HepG2 (cell line): ENCODE results near the gene CPNE5. TPM values are rescaled to one million over a fixed set of nuclear protein-coding genes. Genes with fewer than 3 reads are reported as not detected.
A peak's percentile ranks its signal among the peaks of the same experiment; 100 is the strongest.

Experiments used
- BCL6 ChIP-seq: IDR thresholded peaks from 2 replicates; pipeline ENCODE4 v1.6.1; 2016; ENCODE audit warnings: missing genetic modification reagents, missing compliant biosample characterization
- KLF6 ChIP-seq: IDR thresholded peaks from 2 replicates; pipeline ENCODE4 v1.8.0; 2016; ENCODE audit warnings: missing biosample characterization, missing genetic modification reagents
- NCOA2 ChIP-seq: sonication (generic); formaldehyde crosslinking; IDR thresholded peaks from 2 replicates; pipeline ENCODE4 v1.8.0; 2022; ENCODE audit warnings: inconsistent platforms
- RFXAP ChIP-seq: sonication (generic); formaldehyde crosslinking; IDR thresholded peaks from 2 replicates; pipeline ENCODE4 v1.4.0; 2020; ENCODE audit warnings: missing genetic modification reagents, borderline replicate concordance
- ZNF619 ChIP-seq: sonication (generic); formaldehyde crosslinking; IDR thresholded peaks from 2 replicates; pipeline ENCODE4 v1.4.0; 2020; ENCODE audit warnings: mild to moderate bottlenecking, missing genetic modification reagents
- ZSCAN9 ChIP-seq: IDR thresholded peaks from 2 replicates; pipeline ENCODE4 v1.6.1; 2016; ENCODE audit warnings: borderline replicate concordance
- polyA plus RNA-seq, 8 experiments: library from polyadenylated mRNA; depleted of rRNA in 3 of 8; stranded (reverse) in 7 of 8; unstranded in 1 of 8; fragments of >200 nt; fragmentation: Illumina TruSeq in 4 of 8; extraction: Trizol in 4 of 8; gene quantifications; 2 replicates each; pipeline versions ENCODE4 v1.2.1 to v1.2.3, GENCODE V29; 2011 to 2016; ENCODE audit warnings: low read depth in 4 of 8, missing spikeins in 1 of 8, mixed read lengths in 1 of 8; ENCODE audit not compliant: insufficient read depth in 1 of 8
- total RNA-seq, 5 experiments: library from RNA; depleted of rRNA; stranded (reverse); fragments of >200 nt; fragmentation: Illumina TruSeq; extraction: Trizol; gene quantifications; 2 replicates each; pipeline ENCODE4 v1.2.3, GENCODE V29; 2016; ENCODE audit warnings: low read depth in 1 of 5
- TF ChIP-seq, protein P1 (sequence below): sonication (generic); formaldehyde crosslinking; IDR thresholded peaks from 2 replicates; pipeline ENCODE4 v1.5.1; 2020; ENCODE audit warnings: mild to moderate bottlenecking, missing genetic modification reagents, moderate library complexity
- TF ChIP-seq, protein P2 (sequence below): sonication (generic); formaldehyde crosslinking; IDR thresholded peaks from 2 replicates; pipeline ENCODE4 v1.4.0; 2020; ENCODE audit warnings: missing genetic modification reagents
- TF ChIP-seq, protein P3 (sequence below): sonication (generic); formaldehyde crosslinking; IDR thresholded peaks from 2 replicates; pipeline ENCODE4 v1.5.0; 2020; ENCODE audit warnings: mild to moderate bottlenecking, missing genetic modification reagents, moderate library complexity
- TF ChIP-seq, protein P4 (sequence below): sonication (generic); formaldehyde crosslinking; conservative IDR thresholded peaks from 2 replicates; pipeline ENCODE4 v1.4.0; 2020; ENCODE audit warnings: missing genetic modification reagents
- TF ChIP-seq, protein P5 (sequence below): sonication (generic); formaldehyde crosslinking; IDR thresholded peaks from 2 replicates; pipeline ENCODE4 v1.4.0; 2020; ENCODE audit warnings: mild to moderate bottlenecking, missing genetic modification reagents
- TF ChIP-seq, protein P6 (sequence below): sonication (generic); formaldehyde crosslinking; IDR thresholded peaks from 2 replicates; pipeline ENCODE4 v1.4.0; 2020; ENCODE audit warnings: mild to moderate bottlenecking, missing genetic modification reagents, borderline replicate concordance

CPNE5 gene
- total and polyA plus RNA-seq, 2 of the 13 experiments (the other 11 are each of a cell fraction or from before 2014, with no cell fraction given): 0.16 TPM; not detected in 1

DNA sequence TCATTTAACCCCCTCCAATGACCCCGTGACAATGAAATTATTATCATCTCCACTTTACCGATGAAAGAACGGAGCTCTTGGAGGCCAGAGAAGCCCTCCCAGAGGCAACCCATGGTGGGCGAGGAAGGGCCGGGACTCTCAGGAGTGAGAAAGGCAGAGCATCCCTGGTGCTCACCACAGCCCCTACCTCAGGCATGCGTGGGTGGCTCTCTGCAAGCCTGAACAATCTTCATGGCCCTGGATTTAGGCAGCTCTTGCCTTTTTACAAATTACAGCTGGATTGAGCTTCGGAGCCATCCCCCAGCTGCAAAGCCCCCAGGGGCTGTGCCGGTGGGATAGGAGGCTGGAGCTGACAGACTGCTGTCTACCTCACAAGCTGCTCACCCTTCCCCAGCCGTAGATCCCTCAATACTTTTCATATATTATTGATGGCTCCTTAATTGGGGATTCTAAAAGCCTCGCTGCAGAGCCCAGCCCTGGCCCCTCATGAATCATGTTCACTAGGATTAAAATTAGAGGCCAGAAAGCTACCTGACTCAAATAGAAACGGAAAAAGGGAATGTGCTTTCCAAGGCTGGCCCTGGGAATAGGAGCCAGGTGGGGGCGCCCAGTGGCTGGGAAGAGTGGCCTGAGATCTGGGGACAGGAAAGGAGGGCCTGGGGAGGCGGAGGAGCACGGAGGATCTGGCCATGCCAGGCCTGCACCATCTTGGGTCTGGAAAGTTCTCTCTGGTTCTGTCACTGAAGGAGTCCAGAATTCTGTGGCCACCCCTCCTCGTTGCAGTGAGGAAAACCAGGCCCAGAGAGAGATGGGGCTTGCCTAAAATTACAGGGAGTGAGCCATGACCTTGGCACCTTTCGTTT is 29.1 kb downstream of the CPNE5 start (continued):
- TF ChIP-seq, protein P1, sequence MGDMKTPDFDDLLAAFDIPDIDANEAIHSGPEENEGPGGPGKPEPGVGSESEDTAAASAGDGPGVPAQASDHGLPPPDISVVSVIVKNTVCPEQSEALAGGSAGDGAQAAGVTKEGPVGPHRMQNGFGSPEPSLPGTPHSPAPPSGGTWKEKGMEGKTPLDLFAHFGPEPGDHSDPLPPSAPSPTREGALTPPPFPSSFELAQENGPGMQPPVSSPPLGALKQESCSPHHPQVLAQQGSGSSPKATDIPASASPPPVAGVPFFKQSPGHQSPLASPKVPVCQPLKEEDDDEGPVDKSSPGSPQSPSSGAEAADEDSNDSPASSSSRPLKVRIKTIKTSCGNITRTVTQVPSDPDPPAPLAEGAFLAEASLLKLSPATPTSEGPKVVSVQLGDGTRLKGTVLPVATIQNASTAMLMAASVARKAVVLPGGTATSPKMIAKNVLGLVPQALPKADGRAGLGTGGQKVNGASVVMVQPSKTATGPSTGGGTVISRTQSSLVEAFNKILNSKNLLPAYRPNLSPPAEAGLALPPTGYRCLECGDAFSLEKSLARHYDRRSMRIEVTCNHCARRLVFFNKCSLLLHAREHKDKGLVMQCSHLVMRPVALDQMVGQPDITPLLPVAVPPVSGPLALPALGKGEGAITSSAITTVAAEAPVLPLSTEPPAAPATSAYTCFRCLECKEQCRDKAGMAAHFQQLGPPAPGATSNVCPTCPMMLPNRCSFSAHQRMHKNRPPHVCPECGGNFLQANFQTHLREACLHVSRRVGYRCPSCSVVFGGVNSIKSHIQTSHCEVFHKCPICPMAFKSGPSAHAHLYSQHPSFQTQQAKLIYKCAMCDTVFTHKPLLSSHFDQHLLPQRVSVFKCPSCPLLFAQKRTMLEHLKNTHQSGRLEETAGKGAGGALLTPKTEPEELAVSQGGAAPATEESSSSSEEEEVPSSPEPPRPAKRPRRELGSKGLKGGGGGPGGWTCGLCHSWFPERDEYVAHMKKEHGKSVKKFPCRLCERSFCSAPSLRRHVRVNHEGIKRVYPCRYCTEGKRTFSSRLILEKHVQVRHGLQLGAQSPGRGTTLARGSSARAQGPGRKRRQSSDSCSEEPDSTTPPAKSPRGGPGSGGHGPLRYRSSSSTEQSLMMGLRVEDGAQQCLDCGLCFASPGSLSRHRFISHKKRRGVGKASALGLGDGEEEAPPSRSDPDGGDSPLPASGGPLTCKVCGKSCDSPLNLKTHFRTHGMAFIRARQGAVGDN (CRISPR knock-in tag): peak; percentile 83
- TF ChIP-seq, protein P2, sequence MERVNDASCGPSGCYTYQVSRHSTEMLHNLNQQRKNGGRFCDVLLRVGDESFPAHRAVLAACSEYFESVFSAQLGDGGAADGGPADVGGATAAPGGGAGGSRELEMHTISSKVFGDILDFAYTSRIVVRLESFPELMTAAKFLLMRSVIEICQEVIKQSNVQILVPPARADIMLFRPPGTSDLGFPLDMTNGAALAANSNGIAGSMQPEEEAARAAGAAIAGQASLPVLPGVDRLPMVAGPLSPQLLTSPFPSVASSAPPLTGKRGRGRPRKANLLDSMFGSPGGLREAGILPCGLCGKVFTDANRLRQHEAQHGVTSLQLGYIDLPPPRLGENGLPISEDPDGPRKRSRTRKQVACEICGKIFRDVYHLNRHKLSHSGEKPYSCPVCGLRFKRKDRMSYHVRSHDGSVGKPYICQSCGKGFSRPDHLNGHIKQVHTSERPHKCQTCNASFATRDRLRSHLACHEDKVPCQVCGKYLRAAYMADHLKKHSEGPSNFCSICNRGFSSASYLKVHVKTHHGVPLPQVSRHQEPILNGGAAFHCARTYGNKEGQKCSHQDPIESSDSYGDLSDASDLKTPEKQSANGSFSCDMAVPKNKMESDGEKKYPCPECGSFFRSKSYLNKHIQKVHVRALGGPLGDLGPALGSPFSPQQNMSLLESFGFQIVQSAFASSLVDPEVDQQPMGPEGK: 0 out of 2 replicates have a peak, but pooled peaks have one; percentile 37
- TF ChIP-seq, protein P3, sequence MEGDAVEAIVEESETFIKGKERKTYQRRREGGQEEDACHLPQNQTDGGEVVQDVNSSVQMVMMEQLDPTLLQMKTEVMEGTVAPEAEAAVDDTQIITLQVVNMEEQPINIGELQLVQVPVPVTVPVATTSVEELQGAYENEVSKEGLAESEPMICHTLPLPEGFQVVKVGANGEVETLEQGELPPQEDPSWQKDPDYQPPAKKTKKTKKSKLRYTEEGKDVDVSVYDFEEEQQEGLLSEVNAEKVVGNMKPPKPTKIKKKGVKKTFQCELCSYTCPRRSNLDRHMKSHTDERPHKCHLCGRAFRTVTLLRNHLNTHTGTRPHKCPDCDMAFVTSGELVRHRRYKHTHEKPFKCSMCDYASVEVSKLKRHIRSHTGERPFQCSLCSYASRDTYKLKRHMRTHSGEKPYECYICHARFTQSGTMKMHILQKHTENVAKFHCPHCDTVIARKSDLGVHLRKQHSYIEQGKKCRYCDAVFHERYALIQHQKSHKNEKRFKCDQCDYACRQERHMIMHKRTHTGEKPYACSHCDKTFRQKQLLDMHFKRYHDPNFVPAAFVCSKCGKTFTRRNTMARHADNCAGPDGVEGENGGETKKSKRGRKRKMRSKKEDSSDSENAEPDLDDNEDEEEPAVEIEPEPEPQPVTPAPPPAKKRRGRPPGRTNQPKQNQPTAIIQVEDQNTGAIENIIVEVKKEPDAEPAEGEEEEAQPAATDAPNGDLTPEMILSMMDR: peak; percentile 94
- TF ChIP-seq ZNF619 (CRISPR knock-in tag) (0 out of 2 replicates have a peak, but pooled peaks have one; percentile 26), NCOA2 (0 out of 2 replicates have a peak, but pooled peaks have one; percentile 17), BCL6 (CRISPR knock-in tag) (no peak), RFXAP (CRISPR knock-in tag) (no peak), KLF6 (CRISPR knock-in tag) (0 out of 2 replicates have a peak, but pooled peaks have one; percentile 31), ZSCAN9 (CRISPR knock-in tag) (0 out of 2 replicates have a peak, but pooled peaks have one; percentile 16)
- TF ChIP-seq, protein P4, sequence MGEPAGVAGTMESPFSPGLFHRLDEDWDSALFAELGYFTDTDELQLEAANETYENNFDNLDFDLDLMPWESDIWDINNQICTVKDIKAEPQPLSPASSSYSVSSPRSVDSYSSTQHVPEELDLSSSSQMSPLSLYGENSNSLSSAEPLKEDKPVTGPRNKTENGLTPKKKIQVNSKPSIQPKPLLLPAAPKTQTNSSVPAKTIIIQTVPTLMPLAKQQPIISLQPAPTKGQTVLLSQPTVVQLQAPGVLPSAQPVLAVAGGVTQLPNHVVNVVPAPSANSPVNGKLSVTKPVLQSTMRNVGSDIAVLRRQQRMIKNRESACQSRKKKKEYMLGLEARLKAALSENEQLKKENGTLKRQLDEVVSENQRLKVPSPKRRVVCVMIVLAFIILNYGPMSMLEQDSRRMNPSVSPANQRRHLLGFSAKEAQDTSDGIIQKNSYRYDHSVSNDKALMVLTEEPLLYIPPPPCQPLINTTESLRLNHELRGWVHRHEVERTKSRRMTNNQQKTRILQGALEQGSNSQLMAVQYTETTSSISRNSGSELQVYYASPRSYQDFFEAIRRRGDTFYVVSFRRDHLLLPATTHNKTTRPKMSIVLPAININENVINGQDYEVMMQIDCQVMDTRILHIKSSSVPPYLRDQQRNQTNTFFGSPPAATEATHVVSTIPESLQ: 0 out of 2 replicates have a peak, but pooled peaks have one; percentile 60
- TF ChIP-seq, protein P5, sequence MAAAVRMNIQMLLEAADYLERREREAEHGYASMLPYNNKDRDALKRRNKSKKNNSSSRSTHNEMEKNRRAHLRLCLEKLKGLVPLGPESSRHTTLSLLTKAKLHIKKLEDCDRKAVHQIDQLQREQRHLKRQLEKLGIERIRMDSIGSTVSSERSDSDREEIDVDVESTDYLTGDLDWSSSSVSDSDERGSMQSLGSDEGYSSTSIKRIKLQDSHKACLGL: no peak
- TF ChIP-seq, protein P6, sequence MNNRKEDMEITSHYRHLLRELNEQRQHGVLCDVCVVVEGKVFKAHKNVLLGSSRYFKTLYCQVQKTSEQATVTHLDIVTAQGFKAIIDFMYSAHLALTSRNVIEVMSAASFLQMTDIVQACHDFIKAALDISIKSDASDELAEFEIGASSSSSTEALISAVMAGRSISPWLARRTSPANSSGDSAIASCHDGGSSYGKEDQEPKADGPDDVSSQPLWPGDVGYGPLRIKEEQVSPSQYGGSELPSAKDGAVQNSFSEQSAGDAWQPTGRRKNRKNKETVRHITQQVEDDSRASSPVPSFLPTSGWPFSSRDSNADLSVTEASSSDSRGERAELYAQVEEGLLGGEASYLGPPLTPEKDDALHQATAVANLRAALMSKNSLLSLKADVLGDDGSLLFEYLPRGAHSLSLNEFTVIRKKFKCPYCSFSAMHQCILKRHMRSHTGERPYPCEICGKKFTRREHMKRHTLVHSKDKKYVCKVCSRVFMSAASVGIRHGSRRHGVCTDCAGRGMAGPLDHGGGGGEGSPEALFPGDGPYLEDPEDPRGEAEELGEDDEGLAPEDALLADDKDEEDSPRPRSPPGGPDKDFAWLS (CRISPR knock-in tag): 0 out of 2 replicates have a peak, but pooled peaks have one; percentile 35
